Measurements from ENCODE around the gene C6orf118.

The C6orf118 gene

DNA sequence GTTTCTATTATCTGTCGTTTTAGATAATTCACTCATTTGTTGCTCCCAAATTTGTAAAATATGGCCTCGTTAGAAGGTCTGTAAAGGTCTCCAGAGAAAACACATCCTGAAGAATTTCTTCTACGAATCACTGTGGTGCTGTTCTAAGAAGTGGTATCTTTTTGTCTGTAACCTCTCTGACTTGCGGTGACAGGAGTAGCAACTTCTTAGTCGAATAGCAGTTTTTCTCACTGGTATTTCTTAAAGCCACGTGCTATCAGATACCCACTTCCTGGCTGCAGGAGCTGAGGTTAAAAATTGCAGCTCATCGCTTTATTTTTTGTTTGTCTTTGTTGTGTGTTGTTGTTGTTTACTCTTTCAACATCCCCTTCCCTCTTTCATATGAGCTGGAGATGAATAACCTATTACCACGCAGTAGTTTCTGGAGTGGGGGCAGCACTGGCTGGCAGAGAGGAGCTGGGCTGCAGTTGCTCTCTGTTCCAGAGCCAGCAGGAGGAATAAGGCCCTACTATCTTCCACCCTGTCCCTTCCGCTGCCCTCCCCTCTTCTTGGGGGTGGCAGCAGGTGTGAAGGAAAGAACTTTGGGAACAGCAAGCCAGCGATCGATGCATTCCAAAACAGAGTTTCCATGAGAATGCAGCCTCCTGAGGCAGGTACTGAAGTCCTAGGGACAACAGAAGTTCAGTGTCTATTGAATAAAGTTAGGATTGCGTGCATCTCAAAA, 64.7 kb downstream of the C6orf118 start:
- no peak for DNase-seq (ENCODE audit: low read depth)

DNA sequence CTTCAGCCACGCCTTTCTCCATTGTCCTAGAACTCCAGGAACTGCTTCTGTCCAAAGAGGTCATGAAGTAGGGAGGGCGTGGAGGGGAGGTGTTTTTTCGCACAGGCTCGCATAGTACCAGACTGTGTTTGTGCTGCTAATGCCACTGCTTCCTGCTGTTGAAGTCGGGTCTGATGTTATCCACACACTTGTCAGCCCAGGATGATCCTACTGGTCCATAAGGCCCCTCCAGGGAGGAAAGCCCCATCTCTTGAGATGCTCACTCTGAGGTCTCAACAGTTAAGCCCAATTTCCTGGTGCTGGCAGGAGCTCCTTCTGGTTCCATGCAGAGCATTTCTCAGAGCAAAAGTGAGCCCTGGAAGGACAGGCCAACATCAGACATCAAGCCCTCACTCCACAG, 65.6 kb downstream of the C6orf118 start:
- DNase-seq (ENCODE audit: low read depth) = no peak

DNA sequence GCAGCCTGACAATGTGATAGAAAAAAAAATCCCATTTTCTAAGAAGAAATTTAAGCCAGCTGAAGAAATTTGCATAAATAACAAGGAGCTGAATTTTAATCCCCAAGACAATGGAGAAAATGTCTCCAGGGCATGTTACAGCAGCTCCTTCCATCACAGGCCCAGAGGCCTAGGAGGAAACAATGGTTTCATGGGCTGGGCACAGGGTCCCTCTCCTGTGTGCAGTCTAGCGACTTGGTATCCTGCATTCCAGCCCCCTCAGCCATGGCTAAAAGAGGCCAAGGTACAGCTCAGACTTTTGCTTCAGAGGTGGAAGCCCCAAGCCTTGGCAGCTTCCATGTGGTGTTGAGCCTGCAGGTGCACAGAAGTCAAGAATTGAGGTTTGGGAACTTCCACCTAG, 73.1 kb downstream of the C6orf118 start:
- no peak for DNase-seq (ENCODE audit: low read depth)

DNA sequence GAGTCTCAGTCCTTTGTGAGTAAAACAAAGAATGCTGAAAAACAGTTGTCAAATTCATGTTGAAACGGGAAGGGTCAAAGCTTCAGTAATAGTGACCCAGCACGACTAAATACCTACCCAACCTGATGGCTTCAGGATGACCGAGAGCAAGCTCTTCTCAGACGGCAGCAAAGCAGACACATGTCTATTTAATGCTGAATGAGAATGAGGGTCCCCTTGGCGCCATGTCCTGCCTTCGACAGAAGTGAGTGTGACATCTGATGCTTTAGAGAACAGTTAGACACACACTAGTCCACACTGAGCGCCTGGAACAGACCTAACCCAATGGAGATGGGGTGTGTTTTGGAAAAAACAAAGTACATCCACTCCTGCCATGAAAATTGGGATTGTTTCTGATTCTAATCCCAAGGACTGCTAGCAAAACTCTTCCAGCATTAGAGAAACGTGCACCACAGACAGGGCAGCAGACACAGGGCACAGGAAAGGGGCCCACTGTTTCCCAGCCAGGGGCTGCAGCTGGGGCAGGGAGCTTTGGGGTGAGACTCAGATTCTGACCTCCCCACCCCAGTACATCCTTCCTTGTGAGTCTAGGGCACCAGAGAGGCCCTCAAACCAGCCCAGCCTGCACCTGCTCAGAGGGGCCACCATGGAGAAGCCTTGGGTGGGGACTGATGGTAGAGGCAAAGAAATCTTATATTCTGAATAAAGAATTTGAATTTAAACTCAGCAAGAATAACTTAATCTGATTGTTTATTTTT, 76.5 kb downstream of the C6orf118 start:
- DNase-seq (ENCODE audit: low read depth) = no peak

DNA sequence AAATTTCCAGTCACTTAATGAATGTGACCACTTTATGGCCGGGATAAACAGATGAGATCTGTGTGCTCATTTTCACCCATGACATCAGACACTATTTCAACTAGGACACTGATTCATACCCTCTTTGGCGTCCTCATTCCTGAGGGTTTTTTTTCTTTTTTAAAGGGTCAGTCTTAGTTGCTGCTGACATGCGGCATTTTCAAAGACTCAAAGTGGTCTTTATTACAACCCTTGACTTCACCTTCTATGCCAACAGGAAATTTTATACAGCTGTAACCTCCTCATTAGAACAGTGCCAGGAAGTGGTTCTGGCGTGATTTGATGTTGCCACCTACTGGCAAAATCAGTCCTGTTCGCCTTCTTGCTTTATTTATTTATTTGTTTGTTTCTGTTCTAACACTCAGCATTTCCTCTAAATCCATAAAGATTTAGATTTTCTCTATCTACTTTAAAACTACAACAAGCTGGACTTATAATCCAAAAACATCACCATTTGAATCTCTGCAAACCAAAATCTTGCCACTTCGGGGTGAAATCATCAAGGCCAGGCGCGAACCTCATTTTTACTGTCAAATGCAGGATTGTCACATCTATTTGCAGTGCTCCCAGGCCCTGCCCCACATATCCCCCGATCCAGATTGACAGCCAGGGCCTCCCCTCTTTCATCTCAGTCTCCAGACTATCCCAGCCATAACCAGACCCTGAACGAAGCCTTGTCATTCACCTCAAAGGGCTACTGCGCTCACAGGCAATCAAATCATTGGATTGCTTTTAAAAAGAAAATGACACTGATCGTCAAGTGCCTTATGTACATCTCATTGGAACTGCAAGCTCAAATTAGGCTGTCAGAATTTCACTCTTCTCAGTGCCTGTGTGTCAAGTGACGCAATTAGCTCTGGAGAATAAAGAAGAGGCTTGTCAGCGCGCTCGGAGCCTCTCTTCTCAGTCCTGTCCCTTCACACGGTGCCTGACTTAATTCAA, 77.5 kb downstream of the C6orf118 start:
- DNase-seq (ENCODE audit: low read depth) = peak; percentile 4

DNA sequence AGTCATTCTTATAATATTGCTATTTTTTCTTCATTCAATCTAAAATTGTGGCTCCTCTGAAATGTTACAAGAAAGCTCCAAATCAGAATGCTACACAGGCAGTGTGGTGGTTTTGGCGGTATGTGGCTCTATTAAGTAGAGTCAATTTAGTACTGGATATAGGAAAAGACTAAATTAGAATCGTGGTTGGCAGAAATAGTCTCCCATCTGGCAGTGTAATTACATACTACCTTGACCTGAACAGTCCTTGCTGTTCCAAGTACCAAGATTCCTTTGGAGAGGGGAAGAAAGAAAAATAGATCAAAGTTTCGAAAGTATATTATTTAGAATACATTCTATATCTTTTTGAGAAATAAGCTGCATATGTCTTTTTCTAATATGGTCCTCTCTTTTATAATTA, 78.2 kb downstream of the C6orf118 start:
- no peak for DNase-seq (ENCODE audit: low read depth)
